Mesenchymal stem cell (in vitro differentiated cells and primary cell): ENCODE results near the gene CYP2A13.
A peak's percentile ranks its signal among the peaks of the same experiment; 100 is the strongest.
"Not testable (repeated sequence)": the region's sequence is repeated elsewhere in the genome, so short reads cannot be mapped to it uniquely, and the experiment has no call there.

Experiments used
- DNase-seq: peaks from one replicate; pipeline ENCODE4 v3.0.0-alpha.2; 2013
- H2AFZ ChIP-seq: one replicate; pipeline ENCODE4 v1.6.1; 2013; ENCODE audit warnings: low read depth, mild to moderate bottlenecking, control low read depth, inconsistent platforms, low read length, moderate library complexity
- H2AK5ac ChIP-seq: 2 replicates; pipeline ENCODE4 v1.6.1; 2013; ENCODE audit warnings: low read length, moderate library complexity, mild to moderate bottlenecking, inconsistent platforms; ENCODE audit not compliant: severe bottlenecking
- H2BK120ac ChIP-seq: one replicate; pipeline ENCODE4 v1.6.1; 2013; ENCODE audit warnings: low read depth, mild to moderate bottlenecking, inconsistent platforms, low read length, moderate library complexity
- H2BK12ac ChIP-seq, 2 experiments: one replicate each; pipeline ENCODE4 v1.6.1; 2013; ENCODE audit warnings: inconsistent platforms in 2 of 2, low read length in 2 of 2, mild to moderate bottlenecking in 2 of 2, moderate library complexity in 2 of 2, control low read depth in 1 of 2
- H2BK15ac ChIP-seq: one replicate; pipeline ENCODE4 v1.6.1; 2013; ENCODE audit warnings: mild to moderate bottlenecking, low read depth, inconsistent platforms; ENCODE audit not compliant: poor library complexity, severe bottlenecking
- H2BK5ac ChIP-seq: 2 replicates; pipeline ENCODE4 v1.6.1; 2013; ENCODE audit warnings: low read depth, mild to moderate bottlenecking, low read length, control low read depth, inconsistent platforms; ENCODE audit not compliant: poor library complexity, severe bottlenecking
- H3K14ac ChIP-seq, 2 experiments: one replicate each; pipeline ENCODE4 v1.6.1; 2013; ENCODE audit warnings: inconsistent platforms in 2 of 2, low read length in 2 of 2, control low read depth in 1 of 2, mild to moderate bottlenecking in 1 of 2, moderate library complexity in 1 of 2
- H3K18ac ChIP-seq, 2 experiments: one replicate each; pipeline ENCODE4 v1.6.1; 2013; ENCODE audit warnings: inconsistent platforms in 2 of 2, low read length in 2 of 2, control low read depth in 1 of 2, low read depth in 1 of 2, mild to moderate bottlenecking in 1 of 2
- H3K23ac ChIP-seq, 2 experiments: one replicate each; pipeline ENCODE4 v1.6.1; 2013; ENCODE audit warnings: inconsistent platforms in 2 of 2, low read length in 2 of 2, mild to moderate bottlenecking in 2 of 2, moderate library complexity in 2 of 2, control low read depth in 1 of 2
- H3K27ac ChIP-seq: 2 replicates; pipeline ENCODE4 v1.5.1; 2013; ENCODE audit warnings: mild to moderate bottlenecking, moderate library complexity, low read length, control low read depth, inconsistent platforms; ENCODE audit not compliant: poor library complexity, severe bottlenecking
- H3K27me3 ChIP-seq, 2 experiments: 2 replicates each; pipeline versions ENCODE4 v1.6.1 to v1.7.0; 2013; ENCODE audit warnings: low read length in 2 of 2, mild to moderate bottlenecking in 2 of 2, moderate library complexity in 2 of 2, control low read depth in 1 of 2, inconsistent platforms in 1 of 2; ENCODE audit not compliant: control insufficient read depth in 1 of 2, insufficient read depth in 1 of 2
- H3K36me3 ChIP-seq, 2 experiments: 2 replicates each; pipeline versions ENCODE4 v1.6.1 to v1.7.0; 2013; ENCODE audit warnings: low read length in 2 of 2, control low read depth in 1 of 2, inconsistent platforms in 1 of 2, low read depth in 1 of 2, mild to moderate bottlenecking in 1 of 2; ENCODE audit not compliant: insufficient read depth in 2 of 2, control insufficient read depth in 1 of 2
- H3K4ac ChIP-seq, 2 experiments: one replicate each; pipeline ENCODE4 v1.6.1; 2013; ENCODE audit warnings: inconsistent platforms in 2 of 2, low read length in 2 of 2, mild to moderate bottlenecking in 2 of 2, moderate library complexity in 2 of 2, control low read depth in 1 of 2, low read depth in 1 of 2
- H3K4me1 ChIP-seq: 2 replicates; pipeline ENCODE4 v1.6.1; 2013; ENCODE audit warnings: low read depth, low read length, control low read depth; ENCODE audit not compliant: control insufficient read depth, insufficient read depth
- H3K4me2 ChIP-seq: 2 replicates; pipeline ENCODE4 v1.6.1; 2013; ENCODE audit warnings: low read length, mild to moderate bottlenecking, inconsistent platforms; ENCODE audit not compliant: poor library complexity, severe bottlenecking
- H3K4me3 ChIP-seq, 2 experiments: 2 replicates each; pipeline versions ENCODE4 v1.5.1 to v1.7.0; 2013; ENCODE audit warnings: low read length in 2 of 2, mild to moderate bottlenecking in 2 of 2, control low read depth in 1 of 2, low read depth in 1 of 2; ENCODE audit not compliant: insufficient read depth in 1 of 2
- H3K79me1 ChIP-seq: replicated peaks from 2 replicates; pipeline ENCODE4 v1.6.1; 2013; ENCODE audit warnings: mild to moderate bottlenecking, control low read depth, low read length, inconsistent platforms; ENCODE audit not compliant: poor library complexity, severe bottlenecking
- H3K9ac ChIP-seq: 2 replicates; pipeline ENCODE4 v1.7.0; 2013; ENCODE audit warnings: mild to moderate bottlenecking, low read length, moderate library complexity
- H3K9me3 ChIP-seq: 2 replicates; pipeline ENCODE4 v1.7.0; 2013; ENCODE audit warnings: mild to moderate bottlenecking, low read length; ENCODE audit not compliant: control insufficient read depth
- H4K8ac ChIP-seq: one replicate; pipeline ENCODE4 v1.6.1; 2013; ENCODE audit warnings: inconsistent platforms, mild to moderate bottlenecking, low read length, moderate library complexity
- H4K91ac ChIP-seq: one replicate; pipeline ENCODE4 v1.6.1; 2013; ENCODE audit warnings: mild to moderate bottlenecking, low read length, inconsistent platforms
- WGBS: methylation state at CpG from one replicate; pipeline ENCODE4 v1.1.7; 2013; ENCODE audit warnings: mixed read lengths; 5-methylcytosine and 5-hydroxymethylcytosine counted together

Gene CYP2A13

GRCh38 chr19:41114132-41114531, 25.9 kb downstream of the CYP2A13 start, which contains the start of gene CYP2F1:
Gene CYP2F1, plus strand, starts transcription at chr19:41114432. Its CDS starts 1,757 bp downstream, at chr19:41116189.
- H3K4me3 ChIP-seq = no peak within 1 kb of the TSS
- no peak within 1 kb of the TSS for H2AFZ ChIP-seq
- peaks cover 14 to 38% of the 10 kb centered on the region in 2 experiments for H3K27me3 ChIP-seq
- no peak within 1 kb of the TSS for H2AK5ac ChIP-seq
- H3K9ac ChIP-seq = no peak within 1 kb of the TSS
- no peak within 1 kb of the TSS for H3K23ac ChIP-seq
- no peak within 1 kb of the TSS for H3K4ac ChIP-seq
- no peaks in the 10 kb centered on the region for H3K4me1 ChIP-seq
- peak within 1 kb of the TSS; percentile 45 for H4K91ac ChIP-seq
- H3K4me2 ChIP-seq = no peak within 1 kb of the TSS
- no peaks in the 10 kb centered on the region for H3K79me1 ChIP-seq
- no peak within 1 kb of the TSS for H2BK15ac ChIP-seq
- no peaks in the 10 kb centered on the region for H3K9me3 ChIP-seq
- no peak within 1 kb of the TSS for H2BK5ac ChIP-seq
- no peaks in the 10 kb centered on the region for H3K36me3 ChIP-seq
- no peak within 1 kb of the TSS for H2BK120ac ChIP-seq
- H3K14ac ChIP-seq = no peak within 1 kb of the TSS
- no peak within 1 kb of the TSS for H3K18ac ChIP-seq
- no peak within 1 kb of the TSS for H4K8ac ChIP-seq
- no peak for DNase-seq
- H2BK12ac ChIP-seq = no peak within 1 kb of the TSS
- H3K27ac ChIP-seq = no peak within 1 kb of the TSS
- WGBS = 72% methylated on average over 5 of the region's 7 CpGs

DNA sequence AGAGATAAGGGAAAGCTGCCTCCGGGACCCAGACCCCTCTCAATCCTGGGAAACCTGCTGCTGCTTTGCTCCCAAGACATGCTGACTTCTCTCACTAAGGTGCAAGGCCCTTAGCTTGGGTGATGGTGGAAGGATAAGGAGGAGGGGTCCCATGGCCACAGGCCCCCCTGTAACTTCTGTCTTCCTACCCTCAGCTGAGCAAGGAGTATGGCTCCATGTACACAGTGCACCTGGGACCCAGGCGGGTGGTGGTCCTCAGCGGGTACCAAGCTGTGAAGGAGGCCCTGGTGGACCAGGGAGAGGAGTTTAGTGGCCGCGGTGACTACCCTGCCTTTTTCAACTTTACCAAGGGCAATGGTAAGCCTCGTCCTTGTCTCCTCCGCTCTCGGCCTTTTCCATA, 28.0 kb downstream of the CYP2A13 start:
- no peaks in the 10 kb centered on the region for H3K36me3 ChIP-seq
- H3K9ac ChIP-seq = no peak overlapping the region
- no peak overlapping the region for H2BK12ac ChIP-seq
- no peak overlapping the region for H3K27ac ChIP-seq
- no peak overlapping the region for H3K18ac ChIP-seq
- no peaks in the 10 kb centered on the region for H3K4me1 ChIP-seq
- no peak overlapping the region for H4K8ac ChIP-seq
- H3K9me3 ChIP-seq = no peaks in the 10 kb centered on the region
- no peak overlapping the region for H3K4me2 ChIP-seq
- no peak overlapping the region for H2BK15ac ChIP-seq
- H2AFZ ChIP-seq = no peak overlapping the region
- no peak overlapping the region for H2AK5ac ChIP-seq
- H4K91ac ChIP-seq = no peak overlapping the region
- no peak overlapping the region for H2BK120ac ChIP-seq
- H3K4me3 ChIP-seq = no peak overlapping the region
- no peak overlapping the region for H3K14ac ChIP-seq
- H3K79me1 ChIP-seq = no peaks in the 10 kb centered on the region
- peaks cover 13 to 41% of the 10 kb centered on the region in 2 experiments for H3K27me3 ChIP-seq
- 71% methylated on average over 5 of the region's 8 CpGs for WGBS
- no peak overlapping the region for H2BK5ac ChIP-seq
- no peak overlapping the region for H3K4ac ChIP-seq
- H3K23ac ChIP-seq = no peak overlapping the region
- DNase-seq = no peak

DNA sequence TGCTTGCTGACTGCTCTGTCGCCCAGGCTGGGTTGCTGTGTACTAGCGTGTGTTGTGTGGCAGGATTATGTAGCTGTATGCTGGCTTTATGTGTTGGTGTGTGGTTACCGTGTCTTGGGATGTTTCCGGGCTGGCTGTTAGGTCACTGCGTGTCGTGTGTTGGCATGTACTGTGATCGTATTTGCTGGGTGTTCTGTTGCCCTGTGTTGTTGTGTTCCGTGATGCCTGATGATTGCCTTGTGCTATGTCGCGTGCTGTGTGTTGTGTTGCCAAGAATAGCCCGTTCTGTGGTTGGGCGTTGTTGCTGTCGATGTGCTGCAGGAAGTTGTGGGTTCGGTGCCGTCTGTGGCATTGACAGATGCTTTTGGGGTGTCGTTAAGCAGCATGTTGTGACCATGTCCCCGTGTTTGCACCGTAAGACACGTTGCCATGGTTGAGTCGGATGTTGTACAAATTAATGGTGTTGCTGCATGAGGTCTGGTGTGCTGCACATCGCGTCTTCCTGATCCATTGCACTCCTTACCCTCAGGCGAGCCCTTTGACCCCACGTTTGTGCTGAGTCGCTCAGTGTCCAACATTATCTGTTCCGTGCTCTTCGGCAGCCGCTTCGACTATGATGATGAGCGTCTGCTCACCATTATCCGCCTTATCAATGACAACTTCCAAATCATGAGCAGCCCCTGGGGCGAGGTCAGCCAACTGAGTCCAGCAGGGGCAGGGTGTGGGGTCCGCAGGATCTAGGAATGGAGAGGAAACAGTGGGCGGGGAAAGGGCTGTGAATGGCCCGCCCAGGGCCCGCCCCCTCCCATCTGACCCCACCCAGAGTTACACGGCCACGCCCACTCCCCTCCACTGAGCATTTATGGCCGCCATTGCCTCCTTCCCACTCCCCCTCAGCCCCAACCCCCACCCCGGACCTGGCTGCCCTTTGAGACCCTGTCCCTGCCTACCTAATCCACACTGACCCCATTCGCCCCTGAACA, 33.0 kb downstream of the CYP2A13 start:
- peaks cover 0 to 26% of the 10 kb centered on the region in 2 experiments for H3K27me3 ChIP-seq
- H2BK5ac ChIP-seq, H3K4ac ChIP-seq, H3K4me3 ChIP-seq, H4K8ac ChIP-seq, H4K91ac ChIP-seq, H2AFZ ChIP-seq, H2BK12ac ChIP-seq, H3K9ac ChIP-seq, H2AK5ac ChIP-seq, H3K18ac ChIP-seq, DNase-seq, H2BK15ac ChIP-seq, H3K14ac ChIP-seq, H3K23ac ChIP-seq, H3K27ac ChIP-seq, H3K79me1 ChIP-seq, H3K36me3 ChIP-seq, H2BK120ac ChIP-seq, H3K4me1 ChIP-seq, H3K9me3 ChIP-seq, H3K4me2 ChIP-seq: not testable (repeated sequence)
- 90% methylated on average over 28 of the region's 41 CpGs for WGBS

DNA sequence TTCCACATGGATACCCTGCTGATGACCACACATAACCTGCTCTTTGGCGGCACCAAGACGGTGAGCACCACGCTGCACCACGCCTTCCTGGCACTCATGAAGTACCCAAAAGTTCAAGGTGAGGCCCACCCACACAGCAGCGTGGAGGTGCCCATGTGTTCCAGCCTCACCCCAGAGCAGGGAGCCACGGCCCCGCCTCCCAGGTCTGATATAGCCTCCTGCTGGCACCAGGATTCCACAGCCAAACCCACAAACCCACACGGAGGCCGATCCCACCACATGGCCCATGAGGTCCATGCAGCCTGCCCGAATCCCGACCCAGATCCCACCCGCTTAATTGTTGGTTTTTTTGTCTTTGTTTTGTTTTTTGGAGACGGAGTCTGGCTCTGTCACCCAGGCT, 34.6 kb downstream of the CYP2A13 start:
- not testable (repeated sequence) for H2BK15ac ChIP-seq, H3K79me1 ChIP-seq, H3K4me1 ChIP-seq, H3K4me3 ChIP-seq, H3K4me2 ChIP-seq, H2BK5ac ChIP-seq, H2BK12ac ChIP-seq, H3K18ac ChIP-seq, H3K36me3 ChIP-seq, DNase-seq, H4K91ac ChIP-seq, H3K4ac ChIP-seq, H3K14ac ChIP-seq, H2AK5ac ChIP-seq, H3K9me3 ChIP-seq, H3K23ac ChIP-seq, H2BK120ac ChIP-seq, H3K27ac ChIP-seq, H4K8ac ChIP-seq, H3K9ac ChIP-seq, H2AFZ ChIP-seq
- H3K27me3 ChIP-seq = peaks cover 0 to 19% of the 10 kb centered on the region in 2 experiments
- WGBS = 94% methylated on average over 13 of the region's 13 CpGs
